Activated CD8-positive, alpha-beta memory T cell treated with anti-CD3 and anti-CD28 coated beads, Interleukin-2, amount 50 U/mL, for 48 hours (primary cell): ENCODE measurements around the gene BHLHE40.

Experiments used
- DNase-seq: peaks from one replicate; pipeline ENCODE4 v3.0.0-alpha.2; 2020

Gene BHLHE40

DNA sequence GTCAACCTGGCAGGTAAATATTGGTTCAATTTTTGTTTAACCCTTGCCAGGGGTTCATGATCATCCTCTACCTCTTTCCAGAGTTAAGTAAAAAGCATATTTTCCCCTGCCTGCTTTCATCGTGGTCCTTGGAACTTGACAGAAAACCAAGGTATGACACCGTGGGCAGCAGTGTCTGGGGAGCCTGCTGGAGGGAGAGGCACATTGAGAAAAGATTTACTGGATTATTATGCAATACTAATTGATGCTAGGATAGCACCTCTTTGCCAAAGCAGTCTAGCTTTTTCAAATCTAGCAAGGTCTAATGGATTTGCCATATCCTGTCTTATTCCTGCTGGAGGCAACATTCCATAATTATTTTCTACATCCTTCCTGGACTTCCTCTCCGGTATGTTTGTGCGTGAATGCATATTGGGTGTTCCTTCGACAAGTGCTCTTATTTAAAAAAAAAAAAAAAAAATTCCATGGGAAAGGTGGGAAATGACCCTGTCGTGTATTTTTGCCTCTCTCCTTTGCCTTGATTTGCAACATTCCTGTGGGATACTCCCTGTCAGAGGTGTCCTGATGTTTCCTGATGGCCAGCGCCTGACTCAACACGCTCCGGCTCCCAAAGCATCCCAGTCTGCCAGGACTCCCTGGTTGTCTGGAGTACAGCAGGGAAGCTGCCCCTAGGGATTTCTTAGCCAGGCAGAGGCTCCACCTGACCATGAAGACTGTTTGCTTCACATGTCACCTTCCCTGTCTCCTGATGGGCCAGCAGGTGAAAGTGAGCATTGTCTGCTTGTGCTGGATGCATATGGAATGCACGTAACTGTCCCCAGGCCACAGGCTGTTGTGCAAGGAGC is 6.3 kb downstream of the BHLHE40 start:
- DNase-seq: peak; percentile 70

DNA sequence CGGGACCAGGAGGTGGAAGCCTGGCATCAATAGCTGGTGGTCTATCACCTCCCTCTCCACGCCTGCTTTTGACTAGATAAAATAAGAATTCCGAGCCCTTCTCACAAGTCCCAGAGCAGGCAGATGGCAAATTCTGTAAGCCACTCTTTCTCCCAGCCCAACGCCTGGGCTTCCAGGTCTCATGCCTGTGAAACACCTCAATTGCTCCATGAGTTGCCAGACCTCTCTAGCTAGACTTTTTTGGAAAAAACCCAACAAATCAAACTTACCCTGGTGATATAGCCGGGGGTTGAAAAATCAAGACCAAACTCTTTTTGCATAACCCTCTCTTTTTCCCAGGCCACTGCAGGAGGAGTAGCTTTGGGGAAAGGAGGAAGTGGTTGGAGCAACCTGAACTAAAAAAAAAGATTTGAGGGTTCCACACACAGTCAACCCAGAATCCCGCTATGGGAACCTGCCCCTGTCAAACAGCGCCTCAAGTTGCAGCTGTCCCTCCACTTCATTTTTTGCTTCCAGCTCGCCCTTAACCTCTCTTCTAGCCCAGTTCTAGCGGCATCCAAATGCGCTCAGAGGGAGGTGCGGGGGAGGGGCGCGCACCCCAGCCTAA is 7.0 kb downstream of the BHLHE40 start:
- no peak for DNase-seq

DNA sequence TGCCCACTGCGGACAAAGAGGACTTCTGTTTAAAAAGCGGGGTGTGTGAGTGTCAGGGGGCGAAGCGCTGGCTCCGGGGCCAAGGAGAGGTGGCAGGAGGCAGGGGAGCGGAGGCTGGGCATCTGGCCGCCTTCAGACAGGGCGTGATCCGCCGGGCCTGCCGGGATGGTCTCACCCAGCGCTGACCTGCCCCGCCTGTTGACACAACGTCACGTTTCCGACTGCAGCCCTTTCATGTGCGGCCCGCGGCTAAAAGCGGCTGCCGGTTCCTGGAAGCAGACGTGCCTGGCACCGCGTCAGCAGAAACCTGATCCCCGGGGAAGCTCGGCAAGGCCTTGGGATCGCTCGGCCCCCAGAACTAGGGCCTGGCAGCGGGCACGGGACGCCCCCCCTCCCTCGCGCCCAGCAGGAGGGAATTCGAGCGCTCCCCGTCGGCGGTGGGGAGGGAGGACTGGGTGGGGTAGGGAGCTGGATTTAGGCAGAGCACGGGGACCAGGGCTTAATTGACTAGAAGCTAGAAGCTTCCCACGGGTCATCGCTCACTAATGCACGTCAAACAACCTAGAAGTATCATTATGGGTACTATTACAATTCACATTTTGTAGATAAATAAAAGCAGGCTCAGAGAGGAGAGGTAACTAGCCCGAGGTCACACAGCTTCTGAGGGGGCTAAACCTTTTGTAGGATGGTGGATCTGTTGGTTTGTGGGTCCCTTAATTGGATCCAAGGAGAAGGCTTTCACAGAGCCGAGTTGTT is 7.7 kb downstream of the BHLHE40 start:
- peak; percentile 89 for DNase-seq

DNA sequence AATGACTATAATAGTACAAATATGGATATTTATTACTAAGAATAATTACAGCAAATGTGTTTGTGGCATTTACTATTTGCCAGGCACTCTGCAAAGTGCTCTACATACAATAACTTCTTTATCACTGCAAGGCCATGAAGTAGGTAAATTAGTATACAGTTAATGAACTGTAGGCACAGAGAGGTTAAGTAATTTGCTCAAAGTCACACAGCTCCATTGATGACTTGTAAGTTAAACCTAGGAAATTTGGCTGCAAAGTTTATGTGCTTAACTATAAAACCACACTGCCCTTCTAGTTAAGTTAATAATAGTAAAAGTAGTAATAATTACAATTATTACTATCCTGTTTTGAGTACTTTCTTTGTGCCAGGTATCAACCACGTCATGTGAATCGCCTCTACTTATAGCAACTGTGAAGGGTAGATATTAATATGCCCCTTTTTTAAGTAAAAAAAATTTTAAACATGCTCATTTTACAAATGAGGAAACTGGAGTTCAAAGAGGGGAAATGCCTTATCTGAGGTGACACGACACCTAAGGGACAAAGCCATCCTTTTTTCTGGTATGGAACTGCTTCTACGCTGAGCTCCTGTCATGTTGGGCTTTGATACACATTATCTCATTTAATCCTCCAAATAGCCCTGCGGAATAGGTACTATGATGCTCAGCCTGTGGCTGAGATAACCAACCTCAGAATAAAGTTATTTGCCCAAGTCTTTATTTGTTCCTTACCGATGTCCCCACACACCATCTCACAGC is 8.5 kb downstream of the BHLHE40 start:
- no peak for DNase-seq

DNA sequence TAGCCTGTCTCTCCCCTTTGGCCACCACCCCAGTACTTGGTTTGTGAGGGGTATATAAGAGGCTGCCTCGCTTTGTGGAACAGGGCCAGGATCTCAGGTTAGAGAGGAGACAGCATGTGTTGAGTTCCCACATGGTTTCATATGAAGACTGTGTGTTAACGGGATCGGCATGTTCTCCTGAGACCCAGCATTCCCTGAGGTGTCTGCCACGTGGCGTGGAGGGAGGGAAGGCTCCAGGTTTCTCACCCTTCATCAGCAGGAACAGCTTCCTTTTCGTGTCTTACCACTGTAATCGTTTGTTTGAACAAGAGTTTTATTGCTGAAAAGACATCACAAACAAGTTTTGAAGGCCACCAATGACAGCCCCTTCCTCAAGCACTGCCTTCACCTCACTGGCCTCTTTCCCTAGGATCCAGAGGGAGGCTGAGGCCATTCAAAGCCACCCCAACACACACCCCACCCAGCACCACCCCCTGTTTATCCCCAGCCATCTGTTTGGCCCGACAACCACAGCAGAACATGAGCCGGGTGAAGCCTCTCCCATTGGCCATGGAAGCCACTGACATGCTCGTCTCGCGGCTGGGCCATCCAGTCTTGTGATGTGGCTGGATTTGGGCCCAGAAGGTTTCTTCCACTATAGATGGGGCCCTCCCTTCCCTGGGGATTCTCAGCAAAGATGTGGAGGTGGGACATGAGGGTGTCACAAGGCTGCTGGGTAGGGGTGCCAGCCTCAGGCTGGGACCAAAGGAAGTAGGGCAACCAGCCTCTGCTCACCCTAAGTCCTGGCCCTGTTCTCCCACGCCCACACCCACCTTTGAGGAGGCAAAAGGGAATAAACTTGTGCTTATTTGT is 10.0 kb downstream of the BHLHE40 start:
- DNase-seq: peak; percentile 50

DNA sequence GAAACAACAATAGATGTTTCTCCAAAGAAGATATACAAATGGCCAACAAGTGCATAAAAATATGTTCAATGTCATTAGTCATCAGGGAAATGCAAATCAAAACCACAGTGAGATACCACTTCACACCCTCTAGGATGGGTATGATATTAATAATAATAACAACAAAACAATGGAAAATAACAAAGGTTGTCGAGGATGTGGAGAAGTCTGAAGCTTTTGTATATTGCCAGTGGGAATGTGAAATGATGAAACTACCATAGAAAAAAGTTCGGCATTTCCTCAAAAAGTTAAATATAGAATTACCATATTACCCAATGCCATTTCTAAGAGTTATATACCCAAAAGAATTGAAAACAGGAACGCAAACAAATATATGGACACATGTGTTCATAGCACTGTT is 10.8 kb downstream of the BHLHE40 start:
- DNase-seq: no peak

DNA sequence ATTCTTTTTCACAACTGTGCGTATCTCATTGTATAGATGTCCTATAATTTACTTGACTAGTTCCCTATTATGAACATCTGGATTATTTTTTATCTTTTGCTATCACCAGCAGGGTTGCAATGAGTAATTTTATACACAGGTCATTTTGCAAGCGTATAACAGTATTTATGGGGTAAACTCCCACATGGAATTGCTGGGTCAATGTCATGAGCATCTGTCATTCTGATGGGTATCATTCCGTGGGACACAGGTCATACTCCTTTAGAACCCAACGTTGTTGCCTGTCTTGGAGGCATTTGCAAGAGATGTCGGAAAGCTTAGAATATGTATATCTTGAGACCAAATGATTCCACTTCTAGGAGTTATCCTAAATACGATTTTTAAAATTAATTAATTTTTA is 12.9 kb downstream of the BHLHE40 start:
- no peak for DNase-seq

DNA sequence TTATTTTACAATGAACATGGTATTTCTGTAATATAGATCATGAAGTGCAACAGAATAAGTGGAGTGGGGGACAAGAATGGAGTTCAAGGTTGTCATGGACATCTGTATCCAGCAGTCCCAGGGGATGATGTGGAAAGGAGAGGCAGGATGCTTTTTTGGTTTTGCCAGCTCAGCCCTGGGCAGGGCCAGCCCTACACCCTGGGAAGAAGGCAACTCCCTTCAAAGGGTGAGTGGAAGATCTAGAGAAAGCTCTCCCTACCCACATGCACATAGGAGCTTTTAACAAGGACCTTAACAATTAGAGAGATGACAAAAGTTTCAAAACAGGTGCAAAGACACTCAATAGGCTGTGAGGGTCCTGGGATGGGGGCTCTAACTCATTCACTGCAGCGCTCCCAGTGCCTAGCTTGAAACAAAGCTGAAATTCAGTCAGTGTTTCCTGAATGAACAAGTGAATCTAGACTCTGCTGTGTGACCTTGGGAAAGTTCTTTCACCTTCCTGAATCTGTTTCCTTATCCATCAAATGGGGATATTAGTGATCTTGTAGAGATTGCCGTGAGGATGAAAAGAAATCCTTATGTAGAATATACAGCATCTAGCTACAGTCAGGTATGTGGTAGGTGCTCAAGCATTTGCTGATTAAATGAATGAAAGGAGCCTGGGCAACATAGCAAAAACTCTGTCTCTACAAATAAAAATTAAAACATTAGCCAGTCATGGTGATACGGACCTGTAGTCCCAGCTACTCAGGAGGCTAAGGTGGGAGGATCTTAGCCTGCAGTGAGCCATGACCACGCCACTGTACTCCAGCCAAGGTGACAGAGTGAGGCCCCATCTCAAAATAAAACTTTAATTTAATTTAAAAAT is 14.3 kb downstream of the BHLHE40 start:
- DNase-seq: peak; percentile 47

DNA sequence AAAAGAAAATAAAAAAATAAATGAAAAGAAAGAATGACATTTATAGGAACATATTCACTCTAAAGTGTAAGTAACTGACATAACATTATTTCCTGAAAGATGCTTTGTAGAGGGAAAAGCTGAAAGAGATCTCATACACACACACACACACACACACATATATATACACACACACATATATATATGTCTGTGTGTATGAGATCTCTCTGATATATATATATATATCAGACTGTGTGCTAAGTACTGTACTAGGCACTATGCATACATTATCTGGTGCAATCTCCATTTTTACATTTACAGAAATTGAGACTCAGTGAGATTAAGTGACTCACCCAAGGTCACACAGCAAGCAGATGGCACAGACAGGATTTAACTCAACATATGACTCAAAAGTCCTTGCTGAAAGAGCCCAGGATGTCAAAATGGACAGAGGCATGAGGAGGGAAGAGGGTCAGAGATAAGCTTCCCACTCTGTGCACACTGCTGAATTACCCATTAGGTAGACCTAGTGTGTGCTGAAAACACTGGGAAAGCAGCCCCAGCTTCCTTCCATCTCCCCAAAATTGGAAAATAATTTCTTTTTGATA is 15.0 kb downstream of the BHLHE40 start:
- peak; percentile 38 for DNase-seq

DNA sequence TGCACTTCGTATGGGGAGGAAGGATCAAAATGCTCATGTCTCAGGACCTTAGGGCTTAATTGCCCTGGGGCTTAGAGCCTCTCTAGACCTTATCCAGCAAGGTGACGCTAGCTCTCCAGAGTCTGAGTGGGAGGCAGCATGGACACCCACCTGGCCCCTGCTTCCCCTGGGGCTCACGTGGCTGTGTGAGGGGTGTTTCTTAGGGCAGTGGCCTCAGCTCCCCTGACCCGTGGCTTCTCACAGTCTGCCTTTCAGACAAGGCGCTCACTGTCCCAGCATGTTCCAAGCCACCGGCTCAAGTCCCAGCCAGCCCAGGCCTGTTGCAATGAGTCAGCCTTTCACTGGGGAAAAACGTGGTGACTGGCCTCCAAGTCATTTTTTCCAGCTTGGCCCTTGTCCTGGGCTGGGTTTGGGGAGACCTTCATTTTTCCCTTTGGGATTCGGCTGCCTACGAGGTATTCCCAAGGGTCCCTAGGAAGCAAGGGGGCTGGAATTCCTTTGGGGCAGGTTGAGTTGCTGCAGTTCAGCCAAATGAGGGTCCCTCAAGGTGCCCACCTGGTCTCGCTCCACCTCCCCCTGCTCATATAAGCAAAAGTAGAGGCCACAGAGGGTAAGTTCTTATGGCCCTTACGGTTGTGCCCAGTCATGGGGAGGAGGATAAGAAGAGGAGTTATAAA is 15.7 kb downstream of the BHLHE40 start:
- DNase-seq: peak; percentile 58

DNA sequence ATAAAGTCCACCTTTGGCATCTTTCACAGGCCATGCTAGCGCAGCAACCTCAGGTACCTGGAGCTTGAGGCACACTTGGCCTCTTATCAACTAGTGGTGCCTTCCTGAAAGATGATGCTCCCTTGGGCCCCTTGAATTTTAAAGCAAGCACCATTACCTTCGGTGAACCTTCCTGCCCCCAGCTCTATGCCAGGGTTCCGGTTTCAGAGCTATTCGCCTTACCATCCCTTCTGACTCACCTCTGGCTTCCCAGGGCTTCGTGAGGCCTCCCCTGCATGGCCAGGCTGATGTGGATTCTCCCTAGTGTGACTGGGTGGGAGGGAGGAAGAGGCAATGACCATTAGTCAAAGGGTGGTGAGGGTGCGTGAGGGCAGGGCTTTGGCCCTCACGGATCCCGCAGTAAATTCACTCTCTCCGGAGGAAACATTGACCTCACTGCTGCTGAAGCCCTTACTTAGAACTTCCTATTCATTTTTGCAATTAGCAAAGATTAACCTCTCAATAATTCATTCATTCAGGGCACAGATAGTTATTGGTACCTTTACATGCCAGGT is 16.3 kb downstream of the BHLHE40 start:
- peak; percentile 51 for DNase-seq

DNA sequence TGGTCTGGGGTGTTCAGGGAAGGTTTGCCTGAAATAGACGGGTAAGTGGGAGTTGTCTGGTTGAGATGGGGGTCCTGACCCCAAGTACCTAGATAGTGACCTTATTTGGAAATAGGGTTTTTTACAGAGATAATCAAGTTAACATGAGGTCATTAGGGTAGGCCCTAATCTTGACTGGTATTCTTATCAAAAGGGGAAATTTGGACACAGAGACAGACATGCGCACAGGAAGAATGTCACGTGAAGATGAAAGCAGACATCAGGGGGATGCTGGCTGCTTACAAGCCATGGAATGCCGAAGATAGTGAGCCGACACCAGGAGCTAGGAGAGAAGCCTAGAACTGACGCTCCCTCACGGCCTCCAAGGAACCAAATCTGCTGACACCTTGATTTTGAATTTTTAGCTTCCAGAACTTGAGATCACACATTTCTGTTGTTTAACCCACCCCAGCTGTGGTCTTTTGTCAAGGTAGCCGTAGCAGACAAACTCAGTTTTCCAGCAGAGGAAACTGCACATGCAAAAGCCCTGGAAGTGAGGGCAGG is 17.1 kb downstream of the BHLHE40 start:
- no peak for DNase-seq

DNA sequence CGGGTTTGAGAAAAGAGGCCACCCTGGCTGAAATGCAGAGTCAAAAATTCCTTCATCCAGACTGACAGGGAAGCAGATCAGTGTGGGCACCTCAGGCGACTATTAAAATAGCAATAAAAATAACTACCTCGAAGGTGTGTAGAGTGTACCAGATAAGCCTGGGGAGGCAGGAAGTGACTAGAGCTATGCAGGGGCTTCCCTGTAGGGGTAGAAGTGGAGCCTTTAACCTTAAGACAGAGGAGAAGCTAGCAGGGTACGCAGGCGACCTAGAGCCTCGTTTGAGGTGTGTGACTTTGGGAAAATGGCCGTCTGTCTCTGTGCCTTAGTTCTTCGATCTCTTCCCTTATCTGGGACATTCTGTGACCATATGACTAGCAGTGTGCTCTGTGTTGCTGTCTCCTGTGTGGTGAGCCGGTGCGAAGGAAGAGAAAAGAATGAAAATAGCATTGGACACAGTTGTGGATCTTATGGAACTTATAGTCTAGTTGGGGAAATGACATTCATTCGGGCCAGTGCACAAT is 17.6 kb downstream of the BHLHE40 start:
- peak; percentile 52 for DNase-seq

DNA sequence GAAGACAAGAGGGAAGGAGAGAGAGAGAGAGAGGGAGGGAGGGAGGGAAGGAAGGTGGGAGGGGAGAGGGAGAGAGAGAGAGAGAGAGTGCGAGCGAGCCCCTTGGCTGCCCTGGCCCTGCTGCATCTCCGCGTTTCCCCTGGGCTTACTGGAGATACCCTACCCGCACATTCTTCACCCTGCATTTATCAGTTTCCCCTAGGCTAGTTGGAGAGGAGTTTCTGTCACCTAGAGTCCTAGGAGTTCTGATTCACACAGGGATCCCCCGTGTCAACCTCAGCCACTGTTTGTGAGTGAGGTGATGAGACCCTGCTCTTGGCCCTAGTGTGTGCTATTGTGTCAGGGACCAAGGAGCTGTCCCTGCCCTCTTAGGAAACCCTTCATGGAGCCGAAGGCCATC is 18.7 kb downstream of the BHLHE40 start:
- peak; percentile 45 for DNase-seq

DNA sequence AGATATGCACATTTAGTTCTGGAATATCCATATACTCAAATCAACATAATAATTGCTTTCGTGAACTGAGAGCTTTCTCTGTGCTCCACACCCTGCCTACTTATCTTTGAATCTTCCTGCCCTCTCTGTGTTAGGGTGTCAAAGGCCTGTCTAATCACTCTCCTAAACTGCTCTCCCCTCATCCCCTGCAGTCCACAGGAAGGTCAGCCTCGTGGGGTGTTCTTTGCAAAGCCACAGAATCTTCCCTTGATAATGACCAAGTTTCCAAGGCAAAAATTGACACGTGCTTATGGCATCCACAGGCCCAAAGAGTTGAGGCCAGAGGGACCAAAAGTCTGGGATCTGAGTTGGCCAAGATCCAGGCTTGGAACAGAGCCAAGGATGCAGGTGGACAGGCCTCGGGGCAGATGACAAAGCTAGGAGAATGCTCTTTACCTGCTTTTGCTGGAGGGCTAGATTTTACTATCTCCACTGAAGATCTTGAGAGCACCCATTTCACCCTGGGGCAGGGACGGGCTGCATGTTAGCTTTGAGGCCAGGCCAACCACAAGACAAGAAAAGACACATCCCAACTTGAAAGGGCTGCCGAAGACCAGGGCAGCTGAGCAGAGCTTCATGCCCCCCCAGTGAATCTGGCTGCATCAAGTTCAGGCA is 20.4 kb downstream of the BHLHE40 start:
- peak; percentile 50 for DNase-seq

DNA sequence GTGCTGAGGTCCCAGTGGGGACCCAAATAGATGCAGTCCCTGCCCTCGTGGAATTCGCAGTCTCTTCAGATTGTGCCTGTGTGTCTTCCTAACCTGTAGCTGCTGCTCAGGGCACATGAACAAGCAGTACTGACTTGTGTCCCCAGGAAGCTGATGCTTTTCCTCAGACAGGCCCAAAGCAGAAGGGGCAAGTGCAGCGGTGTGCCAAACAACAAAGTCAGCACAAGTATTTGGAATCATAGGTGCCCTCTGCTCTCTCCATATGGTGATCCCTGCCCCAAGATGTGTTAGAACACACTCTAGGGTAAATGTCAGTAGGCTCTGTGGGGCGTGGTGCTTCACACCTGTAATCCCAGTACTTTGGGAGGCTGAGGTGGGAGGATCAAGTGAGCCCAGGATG is 21.9 kb downstream of the BHLHE40 start:
- peak; percentile 48 for DNase-seq

DNA sequence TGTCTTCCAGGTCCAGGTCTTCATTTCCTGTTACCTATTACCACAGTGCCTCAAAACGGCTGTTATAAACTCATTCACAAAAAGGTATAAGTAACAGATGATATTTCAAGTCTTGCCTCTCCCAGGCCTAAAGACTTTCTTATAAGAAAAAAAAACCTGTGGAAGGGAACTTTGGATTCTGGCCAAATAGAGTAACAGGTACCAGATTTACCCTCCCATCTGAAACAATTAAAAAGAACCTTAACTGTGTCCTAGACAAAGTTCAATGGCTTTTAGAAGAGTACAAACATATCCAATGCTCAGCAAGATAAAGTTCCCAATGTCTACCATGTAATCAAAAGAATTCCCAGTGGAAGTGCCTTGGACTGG is 22.6 kb downstream of the BHLHE40 start:
- DNase-seq: no peak

DNA sequence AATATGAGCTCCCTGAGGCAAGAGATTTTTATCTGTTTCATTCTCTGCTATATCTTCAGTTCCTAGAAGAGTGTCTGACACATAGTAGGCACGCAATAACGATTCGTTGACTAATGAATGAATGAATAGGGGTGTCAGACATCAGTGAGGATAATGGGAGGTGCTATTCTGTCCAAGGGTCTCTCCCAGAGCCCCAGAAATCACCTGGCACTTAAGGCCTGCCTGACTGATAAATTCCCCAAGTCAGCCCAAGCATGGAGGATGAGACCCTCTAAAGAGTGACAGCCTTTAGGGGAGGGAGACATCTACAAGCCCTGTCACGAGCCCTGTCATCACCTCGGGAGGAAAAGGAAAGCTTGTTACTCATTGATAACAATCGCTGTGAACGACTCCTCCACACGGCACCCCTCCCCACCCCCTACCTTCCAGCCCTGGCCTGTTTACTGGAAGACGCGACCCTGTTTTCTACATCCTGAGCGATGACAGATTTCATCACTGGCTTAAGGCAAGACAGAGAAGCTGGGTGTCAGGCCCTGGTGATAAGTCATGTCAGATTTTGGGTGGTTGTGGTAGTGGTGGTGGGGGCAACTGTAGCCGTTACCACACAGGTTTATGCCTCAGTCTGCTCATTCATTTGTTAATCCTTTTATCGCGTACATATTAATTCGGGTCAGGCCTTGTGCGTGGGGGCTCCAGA is 23.1 kb downstream of the BHLHE40 start:
- DNase-seq: peak; percentile 85
